ENCODE measurements around the gene BACE2. TPM values are rescaled to one million over a fixed set of nuclear protein-coding genes. Genes with fewer than 3 reads are reported as not detected.

BACE2 gene
- total and polyA plus RNA-seq, 7 donors = 5.3 to 16.0 (median 7.2) TPM

DNA sequence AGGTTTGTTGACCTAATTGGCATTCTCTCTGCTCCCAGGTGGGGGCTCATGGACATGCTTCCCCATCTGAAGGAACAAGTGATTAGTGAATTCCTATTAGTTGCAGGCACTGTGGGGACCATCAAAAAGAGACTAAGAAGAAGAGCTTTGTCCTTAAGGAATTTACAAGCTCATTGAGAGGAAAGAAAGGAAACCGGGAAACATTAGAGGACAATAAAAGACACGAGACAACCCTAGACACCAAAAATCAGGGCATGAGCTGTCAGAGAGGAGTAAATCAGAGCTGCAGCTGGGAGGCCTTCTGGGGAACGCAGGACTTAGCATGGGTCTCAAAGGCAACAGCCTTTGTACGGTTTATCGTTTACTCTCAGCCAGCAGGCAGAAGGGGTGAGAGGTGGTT lies 45.1 kb downstream of the BACE2 start:
- DNase-seq (no peak), ATAC-seq (no peak)
- WGBS, 3 donors = 70 to 77% (median 73%) methylated on average over 5 of the region's 5 CpGs
- Histone ChIP-seq H3K4me1 (no peaks in the 10 kb centered on the region), H3K36me3 (ENCODE audit: insufficient read depth in 1 of 2, low read depth in 1 of 2) (no peaks in the 10 kb centered on the region), H3K4me3 (no peak overlapping the region), H3K27ac (no peak overlapping the region), H3K27me3 (ENCODE audit: insufficient read depth in 3 of 3, low read length in 2 of 3) (no peaks in the 10 kb centered on the region), H3K9me3 (no peaks in the 10 kb centered on the region)
- intact Hi-C loops (cut with DNase I) = no loop called here
- no peak for TF ChIP-seq CTCF (IDR thresholded peaks at IDR 0.05)

DNA sequence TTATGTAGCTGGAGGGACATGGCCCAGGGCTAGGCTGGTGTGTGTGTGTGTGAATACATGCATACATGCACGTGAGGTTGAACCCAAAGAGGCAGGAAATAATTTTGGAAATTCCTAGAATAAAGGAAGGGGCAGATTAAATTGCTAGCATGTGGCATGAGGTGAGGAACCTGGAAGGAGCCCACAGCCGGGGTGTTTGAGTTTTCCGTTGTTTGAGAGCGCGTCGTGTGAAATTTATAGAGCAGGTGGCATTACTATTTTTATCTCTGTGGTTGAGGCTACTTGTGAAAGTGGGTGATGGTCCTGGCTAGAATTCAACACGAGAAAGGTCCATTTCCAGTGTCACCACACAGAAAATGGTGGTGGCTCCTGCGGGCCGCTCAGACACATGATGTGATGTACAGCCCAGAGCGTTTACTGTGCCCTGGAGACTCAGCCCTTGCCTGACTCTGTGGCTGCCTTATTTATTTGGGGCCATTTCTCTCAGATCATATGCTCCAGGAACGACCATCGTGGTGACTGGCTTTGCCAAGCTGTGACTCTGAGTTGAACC lies 48.0 kb downstream of the BACE2 start:
- TF ChIP-seq CTCF (IDR thresholded peaks at IDR 0.05) = no peak
- no peaks in the 10 kb centered on the region for H3K36me3 ChIP-seq (ENCODE audit: insufficient read depth in 1 of 2, low read depth in 1 of 2)
- 54 to 63% (median 57%) methylated on average over 12 of the region's 12 CpGs for WGBS, 3 donors
- ATAC-seq (no peak), DNase-seq (no peak)
- H3K27me3 ChIP-seq (ENCODE audit: insufficient read depth in 3 of 3, low read length in 2 of 3) = no peaks in the 10 kb centered on the region
- H3K4me1 ChIP-seq = no peaks in the 10 kb centered on the region
- no peaks in the 10 kb centered on the region for H3K9me3 ChIP-seq
- no peak overlapping the region for H3K4me3 ChIP-seq
- no peak overlapping the region for H3K27ac ChIP-seq
- intact Hi-C loops (cut with DNase I) = no loop called here

- Histone ChIP-seq H3K9me3 (no peaks in the 10 kb centered on the region), H3K4me3 (no peak overlapping the region), H3K27ac (no peak overlapping the region), H3K4me1 (no peaks in the 10 kb centered on the region), H3K27me3 (ENCODE audit: insufficient read depth in 3 of 3, low read length in 2 of 3) (no peaks in the 10 kb centered on the region), H3K36me3 (ENCODE audit: insufficient read depth in 1 of 2, low read depth in 1 of 2) (no peaks in the 10 kb centered on the region)
- WGBS, 3 donors = 93 to 96% (median 94%) methylated on average over 17 of the region's 17 CpGs
- no peak for TF ChIP-seq CTCF (IDR thresholded peaks at IDR 0.05)
- intact Hi-C loops (cut with DNase I) = no loop called here
- ATAC-seq (no peak), DNase-seq (no peak)
Observed at GRCh38 chr21:41216486-41216885, 48.5 kb downstream of the BACE2 start.

DNA sequence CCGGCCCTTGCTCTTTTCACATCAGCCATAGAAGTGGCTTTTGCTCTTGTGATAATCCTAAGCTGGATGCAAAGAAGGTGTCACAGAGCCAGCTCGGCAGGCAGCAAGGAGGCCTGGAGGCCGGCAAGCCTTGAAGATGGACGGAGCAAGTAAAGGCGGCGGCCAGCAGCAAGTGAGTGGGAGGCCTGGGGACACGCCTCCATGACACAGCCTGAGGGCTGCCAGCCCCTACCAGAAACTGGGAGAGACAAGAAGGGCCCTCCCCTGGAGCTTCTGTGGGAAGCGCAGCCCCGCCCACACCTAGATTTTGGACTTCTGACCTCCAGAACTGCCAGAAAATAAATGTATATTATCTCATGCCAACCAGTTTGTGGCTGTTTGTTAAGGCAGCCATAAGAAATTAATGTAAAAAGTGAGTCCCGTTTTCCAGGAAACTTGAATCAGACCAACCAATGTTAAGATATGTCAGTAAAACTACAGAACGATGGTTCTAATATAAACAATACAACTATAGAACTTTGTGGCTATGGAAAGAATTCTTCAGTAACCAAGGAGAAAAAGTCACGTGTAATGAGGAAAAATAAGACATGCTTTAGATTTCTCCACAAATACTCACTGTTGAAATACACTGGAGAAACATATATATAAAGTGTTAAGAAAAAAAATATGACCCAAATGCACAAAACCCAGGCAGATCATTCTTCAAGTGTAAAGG lies 49.9 kb downstream of the BACE2 start:
- Histone ChIP-seq H3K27me3 (ENCODE audit: insufficient read depth in 3 of 3, low read length in 2 of 3) (no peaks in the 10 kb centered on the region), H3K27ac (no peak overlapping the region), H3K4me3 (no peak overlapping the region), H3K36me3 (ENCODE audit: insufficient read depth in 1 of 2, low read depth in 1 of 2) (no peaks in the 10 kb centered on the region), H3K9me3 (no peaks in the 10 kb centered on the region), H3K4me1 (no peaks in the 10 kb centered on the region)
- intact Hi-C loops (cut with DNase I) = no loop called here
- 77 to 84% (median 82%) methylated on average over 12 of the region's 12 CpGs for WGBS, 3 donors
- no peak for ATAC-seq
- DNase-seq = peak in 1 of 2 donors; percentile 46
- no peak for TF ChIP-seq CTCF (IDR thresholded peaks at IDR 0.05)

All from psoas muscle (tissue), 8 donors.